Dermis lymphatic vessel endothelial cell (primary cell): ENCODE measurements around the gene RNF217. TPM values are rescaled to one million over a fixed set of nuclear protein-coding genes. Genes with fewer than 3 reads are reported as not detected.

Experiments
- total RNA-seq: library from RNA; depleted of rRNA; stranded (reverse); fragments of >200 nt; gene quantifications from 2 replicates; pipeline ENCODE4 v1.2.1, GENCODE V29; 2014

RNF217 gene, protein sequence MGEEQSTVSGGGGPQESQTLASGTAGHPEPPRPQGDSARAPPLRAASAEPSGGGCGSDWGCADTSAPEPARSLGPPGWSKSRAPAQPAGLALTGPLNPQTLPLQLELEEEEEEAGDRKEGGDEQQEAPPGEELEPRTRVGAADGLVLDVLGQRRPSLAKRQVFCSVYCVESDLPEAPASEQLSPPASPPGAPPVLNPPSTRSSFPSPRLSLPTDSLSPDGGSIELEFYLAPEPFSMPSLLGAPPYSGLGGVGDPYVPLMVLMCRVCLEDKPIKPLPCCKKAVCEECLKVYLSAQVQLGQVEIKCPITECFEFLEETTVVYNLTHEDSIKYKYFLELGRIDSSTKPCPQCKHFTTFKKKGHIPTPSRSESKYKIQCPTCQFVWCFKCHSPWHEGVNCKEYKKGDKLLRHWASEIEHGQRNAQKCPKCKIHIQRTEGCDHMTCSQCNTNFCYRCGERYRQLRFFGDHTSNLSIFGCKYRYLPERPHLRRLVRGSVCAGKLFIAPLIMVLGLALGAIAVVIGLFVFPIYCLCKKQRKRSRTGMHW
- total RNA-seq, result 14.8 and 19.1 TPM in 2 replicates

GRCh38 chr6:124961777-124962638 is at the start of gene RNF217:
TSS of gene RNF217 (plus strand) at chr6:124962437. CDS start at chr6:124962545, 108 bp downstream.

Other genes with a start within 250 kb of the RNF217 start
- gene TPD52L1, start 191.3 kb downstream of the RNF217 start, total RNA-seq, result 1.1 and 1.9 TPM in 2 replicates